Activated T-helper 9 cell treated with anti-CD3 and anti-CD28 coated beads, Interleukin-2, amount 50 U/mL, for 16 hours (primary cell): ENCODE results near the gene HEBP2.

Source experiments
- DNase-seq: peaks from one replicate; pipeline ENCODE4 v3.0.0-alpha.2; 2020; ENCODE audit warnings: low read depth

HEBP2 gene

GRCh38 chr6:138397128-138398122 lies 6.6 kb upstream of the HEBP2 start:
- no peak for DNase-seq

GRCh38 chr6:138400326-138400725 lies 3.7 kb upstream of the HEBP2 start:
- no peak for DNase-seq

GRCh38 chr6:138401960-138402837 lies 1.8 kb upstream of the HEBP2 start:
- DNase-seq = no peak

- no peak for DNase-seq
Observed at GRCh38 chr6:138402838-138403187, 1.2 kb upstream of the HEBP2 start.

GRCh38 chr6:138403324-138403800 lies 661 bp upstream of the HEBP2 start:
- no peak for DNase-seq

- DNase-seq = no peak
Observed at GRCh38 chr6:138404666-138405337, 779 bp downstream of the HEBP2 start.

DNA sequence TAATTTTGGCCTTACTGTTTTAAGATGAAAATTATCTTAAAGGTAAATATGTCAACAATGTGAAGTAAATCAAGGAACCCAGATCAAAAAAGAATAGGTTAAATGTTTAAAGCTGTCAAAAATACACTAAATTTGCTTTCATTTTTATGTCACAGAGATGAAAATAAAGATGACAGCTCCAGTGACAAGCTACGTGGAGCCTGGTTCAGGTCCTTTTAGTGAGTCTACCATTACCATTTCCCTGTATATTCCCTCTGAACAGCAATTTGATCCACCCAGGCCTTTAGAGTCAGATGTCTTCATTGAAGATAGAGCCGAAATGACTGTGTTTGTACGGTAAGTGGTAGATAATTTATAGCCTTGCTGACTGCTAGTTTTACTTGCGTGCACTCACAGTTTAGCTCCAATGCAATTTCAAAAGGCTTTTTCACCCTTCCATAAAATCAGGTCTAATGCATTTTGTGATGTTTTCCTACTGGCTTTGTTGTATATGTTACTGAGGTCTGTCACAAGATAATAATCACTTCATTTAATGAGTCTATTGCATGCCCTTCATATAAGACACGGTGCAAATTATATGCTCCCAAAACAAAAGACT lies 1.9 kb downstream of the HEBP2 start:
- no peak for DNase-seq

GRCh38 chr6:138406443-138406842 lies 2.4 kb downstream of the HEBP2 start:
- DNase-seq = no peak

- DNase-seq = no peak
Observed at GRCh38 chr6:138410048-138410735, 6.2 kb downstream of the HEBP2 start.

DNA sequence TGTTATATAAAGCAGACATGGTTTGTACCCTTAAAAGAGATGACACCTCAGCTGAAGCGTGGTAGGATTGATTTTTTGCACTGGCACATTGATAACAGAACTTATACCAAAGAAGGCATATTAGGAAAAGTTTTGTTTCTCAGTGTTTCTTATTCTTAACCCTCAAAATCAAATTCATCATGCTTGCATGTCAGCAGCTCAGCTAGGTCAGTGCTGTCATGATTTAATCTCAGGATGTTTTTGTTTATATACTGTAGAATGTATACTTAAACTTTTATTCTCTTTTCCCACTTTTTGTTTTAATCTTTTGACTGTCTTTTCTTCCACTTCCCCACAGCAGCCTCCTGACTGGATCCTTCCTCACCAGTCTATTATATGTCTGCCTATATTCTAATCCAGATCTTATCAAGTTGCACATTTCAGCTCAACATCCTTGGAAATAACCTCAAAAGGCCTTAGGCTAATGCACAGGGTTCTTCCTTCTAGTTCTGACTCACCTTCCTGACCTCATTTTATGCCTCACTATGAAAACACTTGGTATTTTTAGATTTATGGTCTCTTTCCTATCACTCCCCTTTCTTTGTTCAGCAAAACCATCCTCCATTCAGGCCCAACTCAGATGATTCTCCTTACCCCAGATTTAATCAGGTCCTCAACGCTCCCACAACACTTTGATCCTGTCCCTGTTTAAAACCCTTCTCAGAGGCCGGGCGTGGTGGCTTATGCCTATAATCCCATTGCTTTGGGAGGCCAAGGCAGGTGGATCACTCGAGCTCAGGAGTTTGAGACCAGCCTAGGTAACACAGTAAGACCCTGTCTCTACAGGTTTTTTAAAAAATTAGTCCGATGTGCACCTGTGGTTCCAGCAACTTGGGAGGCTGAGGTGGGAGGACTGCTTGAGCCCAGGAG lies 7.2 kb downstream of the HEBP2 start:
- DNase-seq = no peak

GRCh38 chr6:138415125-138415524 lies 11.1 kb downstream of the HEBP2 start:
- no peak for DNase-seq

DNA sequence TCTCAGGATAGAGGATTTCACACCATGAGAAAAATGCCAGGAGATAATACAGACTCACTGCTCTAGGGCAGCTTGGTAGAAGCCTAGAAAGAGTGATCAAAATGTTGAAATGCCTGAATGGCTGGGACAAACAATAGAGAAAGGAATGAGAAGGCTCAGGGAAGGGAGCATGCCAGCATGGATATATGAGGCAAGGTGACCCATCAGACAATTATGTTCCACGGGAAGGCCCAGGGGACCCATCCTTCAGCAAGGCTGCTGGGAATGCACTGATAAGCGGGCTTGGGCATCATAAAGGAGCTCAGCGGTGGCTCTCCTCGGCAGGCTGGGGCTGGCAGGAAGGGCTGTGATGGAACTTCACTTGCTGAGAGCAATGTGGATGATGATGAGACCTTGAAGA lies 12.2 kb downstream of the HEBP2 start:
- DNase-seq = no peak

DNA sequence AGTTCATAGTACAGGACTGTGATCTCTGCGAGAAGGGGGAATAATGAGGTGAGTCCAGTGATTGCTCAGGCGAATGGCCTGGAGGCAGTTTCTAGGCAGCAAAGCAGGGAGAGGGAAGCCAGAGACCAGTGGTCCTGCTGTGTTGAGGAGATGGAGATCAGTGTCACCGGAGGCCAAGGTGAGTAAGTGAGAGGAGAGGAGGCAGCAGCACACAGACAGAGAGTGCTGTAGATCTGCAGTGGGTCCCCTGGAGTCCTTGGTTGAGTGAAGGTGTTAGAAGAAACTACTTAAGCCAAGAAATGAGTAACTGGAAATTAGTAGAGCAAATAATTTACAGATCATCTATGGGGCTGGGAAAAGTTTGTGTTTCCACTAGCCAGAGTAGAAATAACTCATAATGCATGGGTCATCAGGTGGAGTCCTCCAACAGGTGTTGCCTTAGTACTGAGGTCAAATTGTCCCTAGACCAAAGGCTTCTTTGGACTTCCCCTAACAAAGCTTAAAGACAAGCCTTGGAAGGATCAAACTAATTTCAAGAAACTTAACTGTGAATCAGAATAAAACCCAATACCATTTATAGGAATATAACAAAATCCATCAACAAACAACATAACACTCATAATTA lies 13.6 kb downstream of the HEBP2 start:
- DNase-seq = no peak

- DNase-seq = no peak
Observed at GRCh38 chr6:138418118-138418742, 14.2 kb downstream of the HEBP2 start.

- no peak for DNase-seq
Observed at GRCh38 chr6:138419766-138420165, 15.7 kb downstream of the HEBP2 start.

GRCh38 chr6:138420356-138420755 lies 16.3 kb downstream of the HEBP2 start:
- DNase-seq = no peak

GRCh38 chr6:138421089-138421488 lies 17.1 kb downstream of the HEBP2 start:
- DNase-seq = no peak

- no peak for DNase-seq
Observed at GRCh38 chr6:138421608-138422007, 17.6 kb downstream of the HEBP2 start.

DNA sequence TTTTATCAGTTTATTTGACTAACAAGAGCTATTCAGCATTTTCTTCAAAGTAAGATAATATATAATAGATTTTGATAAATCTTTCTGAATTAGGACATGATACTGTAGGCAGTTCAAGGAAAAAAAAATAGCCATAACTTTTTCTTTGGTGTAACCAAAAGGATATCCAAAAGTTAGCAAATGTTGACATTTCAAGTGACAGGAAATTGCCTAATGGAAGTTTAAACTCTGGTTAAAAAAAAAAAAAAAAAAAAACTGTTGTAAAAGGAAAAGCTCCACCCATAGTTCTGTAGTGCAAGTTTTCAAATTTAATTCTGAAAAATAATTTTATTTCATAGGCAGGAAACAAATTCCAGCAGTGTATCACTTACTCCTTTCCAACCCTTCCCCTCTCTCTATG lies 18.8 kb downstream of the HEBP2 start:
- DNase-seq = no peak
